IgD-negative memory B cell (primary cell): ENCODE data around the gene FAM20C. TPM values are rescaled to one million over a fixed set of nuclear protein-coding genes. Genes with fewer than 3 reads are reported as not detected.
A peak's percentile ranks its signal among the peaks of the same experiment; 100 is the strongest.
"Not testable (repeated sequence)": the region's sequence is repeated elsewhere in the genome, so short reads cannot be mapped to it uniquely, and the experiment has no call there.

ENCODE experiments used
- H3K27ac Mint-ChIP-seq, 3 donors: one replicate each; pipeline ENCODE4 v1.8.0; 2020 to 2022; ENCODE audit warnings: mild to moderate bottlenecking in 3 of 3, mixed read lengths in 3 of 3, moderate library complexity in 1 of 3
- H3K27me3 Mint-ChIP-seq: one replicate; pipeline ENCODE4 v1.8.0; 2021; ENCODE audit warnings: mixed read lengths
- H3K36me3 Mint-ChIP-seq: one replicate; pipeline ENCODE4 v1.8.0; 2020; ENCODE audit warnings: mild to moderate bottlenecking, mixed read lengths
- H3K4me1 Mint-ChIP-seq, 3 donors: one replicate each; pipeline ENCODE4 v1.8.0; 2020 to 2022; ENCODE audit warnings: mixed read lengths in 3 of 3, mild to moderate bottlenecking in 1 of 3
- H3K4me3 Mint-ChIP-seq, 4 donors: one replicate each; pipeline ENCODE4 v1.8.0; 2020 to 2022; ENCODE audit warnings: mild to moderate bottlenecking in 4 of 4, mixed read lengths in 4 of 4, moderate library complexity in 3 of 4
- H3K9me3 Mint-ChIP-seq, 3 donors: one replicate each; pipeline ENCODE4 v1.8.0; 2020 to 2021; ENCODE audit warnings: mixed read lengths in 3 of 3, mild to moderate bottlenecking in 1 of 3
- polyA plus RNA-seq: library from polyadenylated mRNA; unstranded; fragments of 300-500 nt; fragmentation: Illumina TruSeq; gene quantifications from one replicate; pipeline ENCODE4 v1.2.3, GENCODE V29; 2021

Gene FAM20C
- polyA plus RNA-seq, 1 donor from 2014 or later, result not detected

GRCh38 chr7:260441-261281 lies 68.3 kb downstream of the FAM20C start:
- Mint-ChIP-seq H3K27me3 (no peaks in the 10 kb centered on the region), H3K27ac (no peak overlapping the region), H3K4me3 (no peak overlapping the region)

GRCh38 chr7:261341-262250 lies 69.2 kb downstream of the FAM20C start:
- no peak overlapping the region for H3K27ac Mint-ChIP-seq
- H3K9me3 Mint-ChIP-seq, result peaks cover 2 to 8% (median 6%) of the 10 kb centered on the region in 3 donors
- peaks cover 0 to 4% (median 2%) of the 10 kb centered on the region in 3 donors for H3K4me1 Mint-ChIP-seq
- H3K27me3 Mint-ChIP-seq, result no peaks in the 10 kb centered on the region
- H3K36me3 Mint-ChIP-seq, result no peaks in the 10 kb centered on the region
- peak overlapping the region in 2 of 4 donors; percentile 55 to 86 for H3K4me3 Mint-ChIP-seq

More at GRCh38 chr7:260441-261281, 68.3 kb downstream of the FAM20C start:
- Mint-ChIP-seq H3K9me3 (peaks cover 2 to 8% (median 6%) of the 10 kb centered on the region in 3 donors), H3K36me3 (no peaks in the 10 kb centered on the region), H3K4me1 (peaks cover 0 to 4% (median 2%) of the 10 kb centered on the region in 3 donors)

- Mint-ChIP-seq H3K4me3 (peak overlapping the region in 2 of 4 donors; percentile 65 to 86), H3K36me3 (no peaks in the 10 kb centered on the region)
Observed at GRCh38 chr7:262251-262572, 69.8 kb downstream of the FAM20C start.

GRCh38 chr7:262631-263311 lies 70.4 kb downstream of the FAM20C start:
- Mint-ChIP-seq H3K4me3 (peak overlapping the region in 2 of 4 donors; percentile 39 to 65), H3K27ac (peak overlapping the region in 2 of 3 donors; percentile 46 to 90)
- not testable (repeated sequence) for H3K36me3 Mint-ChIP-seq, H3K27me3 Mint-ChIP-seq, H3K9me3 Mint-ChIP-seq, H3K4me1 Mint-ChIP-seq

More at GRCh38 chr7:262251-262572, 69.8 kb downstream of the FAM20C start:
- H3K27me3 Mint-ChIP-seq, result no peaks in the 10 kb centered on the region
- peaks cover 2 to 8% (median 6%) of the 10 kb centered on the region in 3 donors for H3K9me3 Mint-ChIP-seq
- H3K4me1 Mint-ChIP-seq, result peaks cover 0 to 4% (median 2%) of the 10 kb centered on the region in 3 donors
- H3K27ac Mint-ChIP-seq, result peak overlapping the region in 1 of 3 donors; percentile 90

- not testable (repeated sequence) for H3K27me3 Mint-ChIP-seq, H3K4me1 Mint-ChIP-seq, H3K27ac Mint-ChIP-seq, H3K9me3 Mint-ChIP-seq, H3K36me3 Mint-ChIP-seq
- H3K4me3 Mint-ChIP-seq, result peak overlapping the region in 1 of 4 donors; percentile 39
Observed at GRCh38 chr7:263483-264351, 71.3 kb downstream of the FAM20C start.

GRCh38 chr7:264541-265191 lies 72.3 kb downstream of the FAM20C start:
- H3K27me3 Mint-ChIP-seq, result no peaks in the 10 kb centered on the region
- H3K4me1 Mint-ChIP-seq, result peaks cover 0 to 4% (median 2%) of the 10 kb centered on the region in 3 donors
- H3K9me3 Mint-ChIP-seq, result peaks cover 2 to 6% (median 6%) of the 10 kb centered on the region in 3 donors
- peak overlapping the region in 1 of 4 donors; percentile 47 for H3K4me3 Mint-ChIP-seq
- H3K27ac Mint-ChIP-seq, result peak overlapping the region in 1 of 3 donors; percentile 76
- H3K36me3 Mint-ChIP-seq, result no peaks in the 10 kb centered on the region

GRCh38 chr7:265192-265997 lies 73.0 kb downstream of the FAM20C start:
- Mint-ChIP-seq H3K27me3 (no peaks in the 10 kb centered on the region), H3K27ac (no peak overlapping the region), H3K4me3 (no peak overlapping the region), H3K4me1 (peaks cover 0 to 4% (median 2%) of the 10 kb centered on the region in 3 donors), H3K36me3 (no peaks in the 10 kb centered on the region), H3K9me3 (peaks cover 2 to 6% (median 6%) of the 10 kb centered on the region in 3 donors)

- no peaks in the 10 kb centered on the region for H3K36me3 Mint-ChIP-seq
- no peak overlapping the region for H3K27ac Mint-ChIP-seq
- no peak overlapping the region for H3K4me3 Mint-ChIP-seq
- peaks cover 0 to 3% (median 2%) of the 10 kb centered on the region in 3 donors for H3K4me1 Mint-ChIP-seq
- no peaks in the 10 kb centered on the region for H3K27me3 Mint-ChIP-seq
- peaks cover 2 to 6% (median 6%) of the 10 kb centered on the region in 3 donors for H3K9me3 Mint-ChIP-seq
Observed at GRCh38 chr7:265998-266850, 73.9 kb downstream of the FAM20C start.

GRCh38 chr7:266851-267840 lies 74.8 kb downstream of the FAM20C start:
- Mint-ChIP-seq H3K4me1 (peaks cover 0 to 2% (median 0%) of the 10 kb centered on the region in 3 donors), H3K27me3 (no peaks in the 10 kb centered on the region), H3K36me3 (no peaks in the 10 kb centered on the region), H3K27ac (no peak overlapping the region), H3K4me3 (no peak overlapping the region), H3K9me3 (peaks cover 2 to 6% (median 6%) of the 10 kb centered on the region in 3 donors)

GRCh38 chr7:268991-269390 lies 76.6 kb downstream of the FAM20C start:
- peaks cover 2 to 17% (median 11%) of the 10 kb centered on the region in 3 donors for H3K9me3 Mint-ChIP-seq
- H3K4me1 Mint-ChIP-seq, result peaks cover 0 to 3% (median under 1%) of the 10 kb centered on the region in 3 donors
- H3K27ac Mint-ChIP-seq, result no peak overlapping the region
- no peaks in the 10 kb centered on the region for H3K27me3 Mint-ChIP-seq
- no peak overlapping the region for H3K4me3 Mint-ChIP-seq
- H3K36me3 Mint-ChIP-seq, result peaks cover 2% of the 10 kb centered on the region

- Mint-ChIP-seq H3K4me1 (peaks cover 0 to 3% (median 2%) of the 10 kb centered on the region in 3 donors), H3K9me3 (peaks cover 2 to 17% (median 16%) of the 10 kb centered on the region in 3 donors), H3K4me3 (no peak overlapping the region), H3K27ac (no peak overlapping the region), H3K36me3 (peaks cover 2% of the 10 kb centered on the region), H3K27me3 (no peaks in the 10 kb centered on the region)
Observed at GRCh38 chr7:269721-270120, 77.3 kb downstream of the FAM20C start.
